ENCODE data around the gene KNSTRN. TPM values are rescaled to one million over a fixed set of nuclear protein-coding genes. Genes with fewer than 3 reads are reported as not detected.

KNSTRN gene
- total RNA-seq, result 77.2 and 82.8 TPM in 2 replicates

DNA sequence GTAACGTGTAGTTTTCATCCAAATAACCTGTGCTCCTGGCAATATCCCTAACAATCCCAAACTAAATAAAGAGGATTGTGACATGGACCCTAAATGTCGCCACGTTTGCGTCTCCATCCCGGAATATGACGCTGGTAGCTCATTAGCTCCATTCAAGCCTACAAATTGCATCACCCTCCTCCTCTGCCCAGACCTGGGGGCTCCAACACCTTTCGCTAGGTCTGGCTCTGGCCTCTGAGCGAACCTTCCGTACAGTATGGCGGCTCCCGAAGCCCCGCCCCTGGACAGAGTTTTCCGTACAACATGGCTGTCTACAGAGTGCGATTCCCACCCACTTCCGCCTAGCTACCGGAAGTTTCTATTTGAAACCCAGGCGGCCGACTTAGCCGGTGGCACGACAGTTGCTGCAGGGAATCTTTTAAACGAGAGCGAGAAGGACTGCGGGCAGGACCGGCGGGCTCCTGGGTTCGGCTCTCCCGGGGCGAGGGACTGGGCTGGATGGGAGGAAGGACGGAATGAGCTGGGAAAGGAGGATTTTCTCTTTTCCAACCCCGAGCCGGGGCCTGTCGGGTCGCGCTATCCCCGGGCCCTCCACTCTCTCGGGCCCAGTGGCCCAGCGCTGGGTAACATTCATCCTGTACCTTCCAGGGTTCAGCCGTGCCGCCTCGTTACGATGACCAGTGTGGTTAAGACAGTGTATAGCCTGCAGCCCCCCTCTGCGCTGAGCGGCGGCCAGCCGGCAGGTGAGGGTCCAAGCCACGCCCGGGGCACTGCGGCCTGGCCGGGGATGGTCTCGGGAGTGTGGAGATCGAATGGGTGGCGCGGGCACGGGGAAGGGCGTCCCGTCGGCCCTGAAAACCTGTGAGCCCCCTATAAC, at the start of gene KNSTRN:
KNSTRN (plus strand) TSS at position 142 of the 877 bp plus-strand sequence; CDS start at position 257, 115 bp downstream.

GRCh38 chr15:40340740-40341400, 41.7 kb upstream of the KNSTRN start, which contains the start of gene CCDC9B:
CCDC9B (minus strand) TSS chr15:40340939; CDS start chr15:40340819, 120 bp downstream.

DNA sequence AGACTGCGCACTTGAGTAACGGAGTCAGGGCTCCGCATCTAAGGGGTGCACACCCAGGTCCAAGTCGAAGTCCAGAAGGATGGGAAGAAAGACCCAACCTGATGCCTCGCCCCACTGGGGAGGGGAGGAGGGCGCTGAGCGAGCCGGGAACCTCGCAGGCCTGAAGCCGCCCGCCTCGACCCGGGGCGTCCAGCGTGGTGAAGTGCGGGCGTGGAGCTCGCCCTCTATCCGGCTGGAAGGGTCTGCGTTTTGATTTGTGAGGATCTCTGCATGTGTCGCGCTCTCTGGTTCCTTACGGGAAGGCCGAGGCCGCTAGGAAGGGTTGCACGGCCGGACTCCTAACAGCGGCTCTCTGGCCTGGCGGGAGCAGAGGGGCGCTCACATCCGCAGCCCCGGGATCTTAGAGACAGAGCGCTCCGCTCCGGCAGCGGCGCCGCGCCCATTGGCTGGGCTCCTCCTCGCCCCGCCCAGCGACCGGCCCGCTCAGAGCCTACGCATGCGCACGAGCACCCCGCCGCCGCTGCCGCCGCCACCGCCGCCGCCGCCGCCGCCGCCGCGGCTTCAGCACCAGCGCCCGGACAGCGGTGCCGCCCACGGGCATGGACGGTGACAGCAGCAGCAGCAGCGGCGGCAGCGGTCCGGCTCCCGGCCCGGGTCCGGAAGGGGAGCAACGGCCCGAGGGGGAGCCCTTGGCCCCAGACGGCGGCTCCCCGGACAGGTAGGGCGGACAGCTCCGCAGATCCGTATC, 24.6 kb upstream of the KNSTRN start, which contains the start of gene DISP2:
DISP2 (plus strand) TSS at position 497 of the 748 bp plus-strand sequence; CDS start at position 600, 103 bp downstream.

DNA sequence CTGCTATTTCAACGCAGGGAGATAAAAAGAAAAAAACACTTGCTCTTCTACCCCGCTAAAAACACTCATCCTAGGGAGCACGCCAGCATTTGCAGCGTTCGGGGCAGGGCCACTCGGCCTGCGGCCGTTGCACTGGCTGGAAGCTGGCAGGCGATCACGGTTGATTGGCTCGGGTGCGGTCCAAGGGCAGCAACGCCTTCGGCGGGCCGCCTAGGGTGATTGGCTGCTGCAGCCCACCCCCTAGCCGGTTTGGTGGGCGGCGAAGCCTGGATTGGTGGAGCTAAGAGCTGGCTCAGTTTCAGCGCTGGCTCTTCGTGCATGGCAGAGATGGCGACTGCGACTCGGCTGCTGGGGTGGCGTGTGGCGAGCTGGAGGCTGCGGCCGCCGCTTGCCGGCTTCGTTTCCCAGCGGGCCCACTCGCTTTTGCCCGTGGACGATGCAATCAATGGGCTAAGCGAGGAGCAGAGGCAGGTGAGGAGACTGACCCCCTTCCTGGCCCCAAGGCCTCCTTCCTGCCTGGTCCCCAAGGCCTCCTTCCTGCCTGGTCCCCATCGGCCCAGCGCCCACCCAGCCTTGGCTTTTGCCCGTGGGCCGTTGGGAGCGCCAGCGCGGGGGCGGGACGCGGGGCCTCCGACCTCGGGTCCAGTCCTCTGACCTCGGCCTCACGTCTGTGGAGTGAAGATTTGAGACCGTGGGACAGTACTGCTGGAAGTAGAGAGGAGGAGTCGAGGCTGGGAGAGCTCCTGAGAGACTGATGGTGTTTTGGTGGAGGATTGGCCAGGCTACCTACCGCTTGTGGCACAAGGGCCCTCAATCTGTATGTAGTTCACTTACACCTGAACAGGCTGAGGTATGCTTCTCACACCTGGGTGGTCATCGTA, 23.2 kb downstream of the KNSTRN start, which contains the start of gene IVD:
IVD (plus strand) TSS at position 295 of the 881 bp plus-strand sequence; CDS start at position 328, 33 bp downstream.

GRCh38 chr15:40440743-40441564, 58.4 kb downstream of the KNSTRN start, which contains the start of gene BAHD1:
BAHD1 (plus strand) TSS chr15:40440953; CDS start chr15:40458465, 17,512 bp downstream.

Other genes with a start within 250 kb of the KNSTRN start
- 34.8 and 35.5 TPM in 2 replicates for gene BUB1B, start 221.7 kb upstream of the KNSTRN start, total RNA-seq
- gene PAK6, start 143.7 kb upstream of the KNSTRN start, total RNA-seq, result 3.5 TPM in 1 of 2 replicates, not detected in the other
- gene ANKRD63, start 99.7 kb upstream of the KNSTRN start, total RNA-seq, result not detected in 2 replicates
- gene PLCB2, start 74.8 kb upstream of the KNSTRN start, total RNA-seq, result 0.74 and 2.2 TPM in 2 replicates
- 4.3 and 4.4 TPM in 2 replicates for gene INAFM2, start 59.0 kb upstream of the KNSTRN start, total RNA-seq
- 2.1 and 4.2 TPM in 2 replicates for gene CCDC9B, start 41.8 kb upstream of the KNSTRN start, total RNA-seq
- gene PHGR1, start 31.7 kb upstream of the KNSTRN start, total RNA-seq, result not detected in 2 replicates
- 0.17 and 0.30 TPM in 2 replicates for gene DISP2, start 24.5 kb upstream of the KNSTRN start, total RNA-seq
- gene IVD, start 23.1 kb downstream of the KNSTRN start, total RNA-seq, result 37.0 and 42.4 TPM in 2 replicates
- gene BAHD1, start 58.2 kb downstream of the KNSTRN start, total RNA-seq, result 7.1 and 8.0 TPM in 2 replicates
- 17.1 and 19.0 TPM in 2 replicates for gene CHST14, start 88.3 kb downstream of the KNSTRN start, total RNA-seq
- gene CCDC32, start 182.3 kb downstream of the KNSTRN start, total RNA-seq, result 18.1 and 20.5 TPM in 2 replicates
- gene RPUSD2, start 186.6 kb downstream of the KNSTRN start, total RNA-seq, result 10.9 and 13.2 TPM in 2 replicates
- 15.5 and 21.4 TPM in 2 replicates for gene KNL1, start 211.5 kb downstream of the KNSTRN start, total RNA-seq